Activated CD4-positive, alpha-beta T cell treated with anti-CD3 and anti-CD28 coated beads, Interleukin-2, Interleukin-4, amounts not matched to agents 100 ng/mL and 50 ng/mL, durations not matched to agents 16 hours and 8 hours (primary cell): Measurements from ENCODE around the gene ANKRD10.

Source experiments
- DNase-seq: peaks from one replicate; pipeline ENCODE4 v3.0.0-alpha.2; 2020; ENCODE audit warnings: low spot score

ANKRD10 gene

GRCh38 chr13:110885966-110886869, 28.7 kb downstream of the ANKRD10 start:
- DNase-seq: no peak

- DNase-seq: no peak
Measured at GRCh38 chr13:110885516-110885915, 29.4 kb downstream of the ANKRD10 start.

GRCh38 chr13:110884517-110884916, 30.4 kb downstream of the ANKRD10 start:
- DNase-seq: no peak

- no peak for DNase-seq
Measured at GRCh38 chr13:110883542-110883941, 31.3 kb downstream of the ANKRD10 start.

GRCh38 chr13:110882972-110883371, 31.9 kb downstream of the ANKRD10 start:
- DNase-seq: peak; percentile 36

GRCh38 chr13:110881839-110882627, 32.8 kb downstream of the ANKRD10 start:
- DNase-seq: no peak

- DNase-seq: no peak
Measured at GRCh38 chr13:110880627-110881026, 34.2 kb downstream of the ANKRD10 start.

GRCh38 chr13:110879482-110879881, 35.4 kb downstream of the ANKRD10 start:
- no peak for DNase-seq

GRCh38 chr13:110877737-110878258, 37.1 kb downstream of the ANKRD10 start:
- no peak for DNase-seq

GRCh38 chr13:110876609-110877008, 38.3 kb downstream of the ANKRD10 start:
- DNase-seq: no peak

- no peak for DNase-seq
Measured at GRCh38 chr13:110875241-110875640, 39.6 kb downstream of the ANKRD10 start.

- peak; percentile 49 for DNase-seq
Measured at GRCh38 chr13:110874508-110874960, 40.3 kb downstream of the ANKRD10 start.

- DNase-seq: no peak
Measured at GRCh38 chr13:110873639-110874507, 41.0 kb downstream of the ANKRD10 start.

GRCh38 chr13:110872768-110873638, 41.9 kb downstream of the ANKRD10 start:
- no peak for DNase-seq

GRCh38 chr13:110872034-110872767, 42.7 kb downstream of the ANKRD10 start:
- no peak for DNase-seq

GRCh38 chr13:110869805-110870706, 44.8 kb downstream of the ANKRD10 start:
- peak; percentile 22 for DNase-seq

- no peak for DNase-seq
Measured at GRCh38 chr13:110869231-110869804, 45.6 kb downstream of the ANKRD10 start.

- no peak for DNase-seq
Measured at GRCh38 chr13:110868720-110869119, 46.1 kb downstream of the ANKRD10 start.

- DNase-seq: no peak
Measured at GRCh38 chr13:110867380-110867779, 47.5 kb downstream of the ANKRD10 start.
